Hepatic stellate cell (primary cell): ENCODE data around the gene RAMACL.

ENCODE experiments used
- DNase-seq: peaks from one replicate; pipeline ENCODE4 v3.0.0; 2011; ENCODE audit warnings: low spot score

Gene RAMACL

DNA sequence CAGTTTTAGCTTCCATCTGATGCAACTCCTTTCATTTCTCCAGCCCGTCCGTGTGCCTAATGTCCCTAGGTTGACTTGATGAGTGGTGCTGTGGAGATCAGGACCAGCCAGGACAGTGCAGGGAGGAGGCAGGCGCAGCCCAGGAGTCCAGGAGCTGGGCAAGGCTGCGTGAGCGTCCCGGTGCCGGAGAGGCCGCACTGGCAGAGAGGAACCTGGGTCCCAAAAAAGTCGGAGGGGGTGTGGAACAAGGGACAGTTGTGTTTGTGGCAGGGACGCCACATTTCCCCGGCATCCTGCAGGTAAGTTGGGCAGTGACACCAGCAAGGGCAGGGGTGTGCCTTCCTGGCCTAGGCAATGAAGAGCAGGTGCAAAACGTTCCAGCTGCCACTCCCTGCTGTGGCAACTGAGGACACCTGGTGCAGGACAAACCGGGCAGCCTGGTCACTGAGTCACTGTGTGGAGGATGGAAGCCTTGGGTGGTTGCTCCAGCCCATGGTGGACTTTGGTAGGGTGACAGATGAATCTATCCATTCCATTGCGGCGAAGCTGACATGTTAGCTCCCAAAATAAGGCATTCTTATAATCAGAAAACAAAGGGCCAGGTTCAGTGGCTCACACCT, 53.2 kb downstream of the RAMACL start:
- no peak for DNase-seq
